Epithelial cell of esophagus (primary cell): ENCODE results near the gene INPP5A.
"Not testable (repeated sequence)": the region's sequence is repeated elsewhere in the genome, so short reads cannot be mapped to it uniquely, and the experiment has no call there.

Experiments
- DNase-seq: peaks from one replicate; pipeline ENCODE4 v3.0.0; 2010; ENCODE audit warnings: low read depth
- H3K4me3 ChIP-seq: 2 replicates; pipeline ENCODE4 v1.5.1; 2011; ENCODE audit warnings: mild to moderate bottlenecking, low read length, control low read depth
- CTCF ChIP-seq: IDR thresholded peaks from 2 replicates; pipeline ENCODE4 v1.5.1; 2011; ENCODE audit warnings: low read depth, mild to moderate bottlenecking, low read length, control low read depth, inconsistent platforms; ENCODE audit not compliant: insufficient read depth; ENCODE audit errors: missing control alignments

Gene INPP5A

GRCh38 chr10:132597654-132598053 is 60.1 kb downstream of the INPP5A start:
- no peak overlapping the region for H3K4me3 ChIP-seq
- no peak for TF ChIP-seq CTCF
- no peak for DNase-seq

GRCh38 chr10:132599023-132599618 is 61.5 kb downstream of the INPP5A start:
- not testable (repeated sequence) for H3K4me3 ChIP-seq, DNase-seq

- no peak for DNase-seq
- H3K4me3 ChIP-seq = no peak overlapping the region
- TF ChIP-seq CTCF = no peak
These were observed 62.1 kb downstream of the INPP5A start for GRCh38 chr10:132599732-132600131.

- TF ChIP-seq CTCF = no peak
- no peak overlapping the region for H3K4me3 ChIP-seq
These were observed 62.8 kb downstream of the INPP5A start for GRCh38 chr10:132600416-132600815.

GRCh38 chr10:132601567-132601966 is 64.0 kb downstream of the INPP5A start:
- no peak for TF ChIP-seq CTCF
- no peak for DNase-seq
- no peak overlapping the region for H3K4me3 ChIP-seq

More at GRCh38 chr10:132600416-132600815, 62.8 kb downstream of the INPP5A start:
- DNase-seq = no peak

GRCh38 chr10:132602614-132603013 is 65.0 kb downstream of the INPP5A start:
- DNase-seq = no peak
- H3K4me3 ChIP-seq = no peak overlapping the region
- TF ChIP-seq CTCF = no peak

- no peak for TF ChIP-seq CTCF
- H3K4me3 ChIP-seq = no peak overlapping the region
- no peak for DNase-seq
These were observed 66.4 kb downstream of the INPP5A start for GRCh38 chr10:132603851-132604533.
